Stimulated activated CD8-positive, alpha-beta memory T cell treated with anti-CD3 and anti-CD28 coated beads, Interleukin-12 subunit alpha, Interleukin-12 subunit beta, amount 100 ng/mL, for 1 hour (primary cell): Measurements from ENCODE around the gene PGA3.
"Not testable (repeated sequence)": the region's sequence is repeated elsewhere in the genome, so short reads cannot be mapped to it uniquely, and the experiment has no call there.

ENCODE experiments used
- DNase-seq: peaks from one replicate; pipeline ENCODE4 v3.0.0-alpha.2; 2020; ENCODE audit warnings: low read depth

PGA3 gene

GRCh38 chr11:61171907-61172306 is 31.4 kb upstream of the PGA3 start:
- no peak for DNase-seq

GRCh38 chr11:61172356-61172755 is 31.0 kb upstream of the PGA3 start:
- no peak for DNase-seq

GRCh38 chr11:61172888-61173287 is 30.4 kb upstream of the PGA3 start:
- no peak for DNase-seq

- no peak for DNase-seq
These were observed 29.9 kb upstream of the PGA3 start for GRCh38 chr11:61173456-61173855.

- DNase-seq, result no peak
These were observed 29.0 kb upstream of the PGA3 start for GRCh38 chr11:61174273-61174672.

GRCh38 chr11:61174949-61175348 is 28.4 kb upstream of the PGA3 start:
- DNase-seq, result no peak

- no peak for DNase-seq
These were observed 26.9 kb upstream of the PGA3 start for GRCh38 chr11:61176446-61176845.

- not testable (repeated sequence) for DNase-seq
These were observed 23.1 kb upstream of the PGA3 start for GRCh38 chr11:61180205-61180604.

GRCh38 chr11:61181489-61181888 is 21.8 kb upstream of the PGA3 start:
- DNase-seq, result no peak

GRCh38 chr11:61183645-61184044 is 19.7 kb upstream of the PGA3 start:
- DNase-seq, result no peak

GRCh38 chr11:61186504-61186903 is 16.8 kb upstream of the PGA3 start:
- DNase-seq, result no peak

GRCh38 chr11:61187505-61188130 is 15.7 kb upstream of the PGA3 start:
- peak; percentile 68 for DNase-seq

- no peak for DNase-seq
These were observed 13.4 kb upstream of the PGA3 start for GRCh38 chr11:61189933-61190332.

- DNase-seq, result no peak
These were observed 9.7 kb upstream of the PGA3 start for GRCh38 chr11:61193596-61193995.

- no peak for DNase-seq
These were observed 9.1 kb upstream of the PGA3 start for GRCh38 chr11:61194169-61194671.

GRCh38 chr11:61194981-61195695 is 8.2 kb upstream of the PGA3 start:
- no peak for DNase-seq

- no peak for DNase-seq
These were observed 7.6 kb upstream of the PGA3 start for GRCh38 chr11:61195719-61196118.

- DNase-seq, result no peak
These were observed 5.0 kb upstream of the PGA3 start for GRCh38 chr11:61198361-61198760.

GRCh38 chr11:61198948-61199523 is 4.3 kb upstream of the PGA3 start:
- DNase-seq, result no peak

GRCh38 chr11:61201476-61201875 is 1.8 kb upstream of the PGA3 start:
- DNase-seq, result no peak

- DNase-seq, result not testable (repeated sequence)
These were observed 558 bp downstream of the PGA3 start for GRCh38 chr11:61203873-61204272.

- not testable (repeated sequence) for DNase-seq
These were observed 1.3 kb downstream of the PGA3 start for GRCh38 chr11:61204502-61205059.
